A549 treated with AZD9567 at 1 μM for 4 hours (cell line): ENCODE results near the gene INVS. TPM values are rescaled to one million over a fixed set of nuclear protein-coding genes. Genes with fewer than 3 reads are reported as not detected.

Experiments used
- total RNA-seq: library from RNA; stranded (reverse); fragments of 200-300 nt; extraction: Qiagen RNA extraction; gene quantifications from 5 replicates; pipeline ENCODE4 v1.2.3, GENCODE V29; 2022; ENCODE audit not compliant: insufficient read depth

INVS gene
- 8.0 to 10.5 TPM (median 10.0 TPM) in 5 replicates for total RNA-seq

DNA sequence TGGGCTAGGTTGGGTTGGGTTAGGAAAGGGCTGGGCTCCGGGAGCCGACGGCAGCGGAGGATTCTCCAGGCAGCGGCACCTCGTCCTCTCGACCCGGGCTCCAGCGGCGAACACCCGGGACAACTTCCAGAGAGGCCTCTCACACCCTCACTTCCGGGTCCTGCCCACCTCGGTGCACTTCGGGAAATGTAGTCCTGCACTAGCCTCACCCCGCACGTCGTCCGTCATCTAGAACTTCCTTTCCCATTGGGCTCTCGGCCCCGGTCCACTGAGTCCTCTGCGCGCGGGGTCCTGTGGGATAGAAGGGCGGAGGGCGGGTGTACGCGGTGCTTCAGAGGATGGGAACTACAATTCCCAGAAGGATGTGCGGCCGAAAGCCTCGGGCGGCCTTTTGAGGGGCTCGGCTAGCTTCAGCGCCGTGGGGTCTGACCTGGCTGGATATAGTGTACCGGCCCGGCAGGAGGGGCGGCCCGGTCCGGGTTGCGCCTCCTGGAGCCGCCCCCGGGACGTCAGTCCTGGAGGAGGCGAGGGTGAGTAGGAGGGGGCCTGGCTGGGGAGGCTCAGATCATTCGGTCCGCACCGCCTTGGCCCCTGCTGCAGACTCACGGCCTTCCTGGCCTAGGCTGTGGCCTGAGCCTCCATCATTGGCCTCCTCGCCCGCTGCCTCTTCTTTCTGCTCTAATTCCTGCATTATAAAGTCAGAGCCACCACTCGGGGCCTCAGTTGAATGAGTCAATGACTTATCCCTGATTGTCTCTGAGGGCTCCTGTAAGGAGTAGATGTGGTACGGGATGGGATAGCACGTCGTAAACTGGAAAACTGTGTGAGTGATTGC, at the start of gene INVS, which contains the start of gene ERP44:
Gene INVS, plus strand, starts transcription at position 357 of the 835 bp plus-strand sequence. CDS start 5,279 bp downstream, outside the sequence.
Gene ERP44, minus strand, starts transcription at position 114 of the 835 bp plus-strand sequence. CDS start 160 bp downstream, outside the sequence.

Other genes starting within 250 kb of the INVS start
- gene STX17, start 192.6 kb upstream of the INVS start, total RNA-seq: 6.5 to 17.2 TPM (median 8.9 TPM) in 5 replicates
- 14.5 to 18.6 TPM (median 15.3 TPM) in 5 replicates for gene ERP44, start 243 bp upstream of the INVS start, total RNA-seq